COLO829 (cell line): ENCODE measurements around the gene C3orf18.

Experiments
- DNase-seq: peaks from one replicate; pipeline ENCODE4 v3.0.0; 2012; ENCODE audit warnings: low spot score

C3orf18 gene

DNA sequence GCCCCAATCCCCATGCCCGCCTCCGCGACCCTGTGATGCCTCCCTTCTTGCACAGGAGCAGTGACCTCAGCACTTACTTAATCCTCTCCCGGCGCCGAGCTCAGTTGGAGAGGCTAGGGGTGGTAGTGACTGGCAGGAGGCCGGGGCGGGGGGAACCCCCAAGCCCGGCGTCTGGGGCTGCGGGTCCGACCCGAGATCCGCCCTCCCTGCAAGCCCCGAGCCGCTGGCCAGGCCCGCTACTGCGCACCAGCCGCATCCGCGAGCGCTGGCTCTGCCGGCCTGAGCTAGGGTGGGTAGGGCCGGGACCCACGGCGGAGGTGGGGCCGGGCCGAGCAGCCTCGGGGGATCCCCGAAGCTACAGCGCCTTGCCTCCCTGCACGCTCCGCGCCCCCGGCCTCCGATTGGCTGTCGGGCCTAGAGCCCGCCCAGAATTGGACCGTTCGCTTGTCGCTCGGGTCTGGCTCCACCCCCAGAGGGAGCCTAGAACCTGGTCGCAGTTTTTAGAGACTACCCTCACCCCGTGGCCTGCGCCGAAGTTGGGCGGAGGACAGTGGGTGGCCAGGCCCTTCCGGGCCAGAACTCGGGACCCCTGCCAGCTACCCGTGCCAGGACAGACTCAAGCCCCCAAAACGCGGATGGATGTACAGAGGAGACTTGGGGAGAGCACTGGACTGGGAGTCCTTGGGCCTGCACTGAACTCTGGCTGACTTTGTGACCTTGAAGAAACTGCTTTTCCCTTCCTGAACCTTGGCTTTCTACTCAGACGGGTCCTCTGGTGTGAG lies at the start of gene C3orf18:
TSS of gene C3orf18 (minus strand) at position 362 of the 782 bp plus-strand sequence. CDS start 2,048 bp downstream, outside the sequence.
- peak; percentile 69 for DNase-seq

DNA sequence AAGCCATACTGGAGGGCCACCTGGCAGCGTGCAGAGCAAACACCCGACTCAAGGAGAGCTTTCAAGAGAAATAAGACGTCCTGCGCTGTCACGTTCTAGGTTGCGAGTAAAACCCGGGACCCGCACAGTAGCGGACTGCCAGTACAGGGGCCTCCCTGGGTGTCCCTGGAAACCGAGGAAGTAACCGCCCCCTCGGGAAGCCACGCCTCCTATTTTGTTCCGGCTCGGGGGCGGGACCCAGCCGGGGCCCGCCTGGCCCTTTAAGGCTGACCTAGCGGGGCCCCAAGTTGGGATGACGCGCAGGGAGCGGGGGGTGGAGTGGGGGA lies 49.2 kb upstream of the C3orf18 start:
- peak; percentile 97 for DNase-seq

- peak; percentile 97 for DNase-seq
Measured at GRCh38 chr3:50616003-50616769, 48.6 kb upstream of the C3orf18 start.

GRCh38 chr3:50615190-50615589 lies 47.6 kb upstream of the C3orf18 start:
- DNase-seq = no peak

- DNase-seq = no peak
Measured at GRCh38 chr3:50612970-50613846, 45.7 kb upstream of the C3orf18 start.

DNA sequence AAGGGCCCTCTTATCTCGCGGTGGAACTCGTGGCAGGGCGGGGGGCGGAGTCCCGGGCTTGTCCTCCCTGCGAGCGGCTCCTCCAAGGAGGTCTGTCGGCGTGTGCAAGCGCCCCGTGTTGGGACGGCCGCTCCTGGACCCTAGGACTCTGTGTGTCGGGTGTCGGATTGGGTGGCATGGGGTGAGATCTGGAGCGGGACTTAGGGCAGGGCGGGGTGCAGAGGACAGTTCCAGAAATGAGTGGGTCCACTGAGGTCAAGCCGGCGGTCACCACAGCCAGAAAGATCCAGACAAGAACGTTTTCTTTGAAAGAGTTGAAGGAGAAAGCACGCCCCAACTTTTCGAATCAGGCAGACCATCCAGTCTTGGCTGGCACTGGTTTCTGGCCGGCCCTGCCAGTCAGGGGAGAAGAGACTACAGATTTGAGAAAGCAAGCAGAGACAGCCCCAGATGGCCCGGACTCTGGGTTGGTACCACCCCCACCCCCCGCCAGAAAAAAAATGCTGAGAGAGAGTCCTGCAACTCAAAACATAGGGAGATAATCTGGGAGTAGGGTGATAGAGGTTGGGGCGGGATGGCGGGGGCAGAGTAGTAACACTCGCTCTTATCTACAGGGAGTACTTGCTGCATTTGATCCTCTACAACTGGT lies 44.8 kb upstream of the C3orf18 start:
- DNase-seq = no peak

DNA sequence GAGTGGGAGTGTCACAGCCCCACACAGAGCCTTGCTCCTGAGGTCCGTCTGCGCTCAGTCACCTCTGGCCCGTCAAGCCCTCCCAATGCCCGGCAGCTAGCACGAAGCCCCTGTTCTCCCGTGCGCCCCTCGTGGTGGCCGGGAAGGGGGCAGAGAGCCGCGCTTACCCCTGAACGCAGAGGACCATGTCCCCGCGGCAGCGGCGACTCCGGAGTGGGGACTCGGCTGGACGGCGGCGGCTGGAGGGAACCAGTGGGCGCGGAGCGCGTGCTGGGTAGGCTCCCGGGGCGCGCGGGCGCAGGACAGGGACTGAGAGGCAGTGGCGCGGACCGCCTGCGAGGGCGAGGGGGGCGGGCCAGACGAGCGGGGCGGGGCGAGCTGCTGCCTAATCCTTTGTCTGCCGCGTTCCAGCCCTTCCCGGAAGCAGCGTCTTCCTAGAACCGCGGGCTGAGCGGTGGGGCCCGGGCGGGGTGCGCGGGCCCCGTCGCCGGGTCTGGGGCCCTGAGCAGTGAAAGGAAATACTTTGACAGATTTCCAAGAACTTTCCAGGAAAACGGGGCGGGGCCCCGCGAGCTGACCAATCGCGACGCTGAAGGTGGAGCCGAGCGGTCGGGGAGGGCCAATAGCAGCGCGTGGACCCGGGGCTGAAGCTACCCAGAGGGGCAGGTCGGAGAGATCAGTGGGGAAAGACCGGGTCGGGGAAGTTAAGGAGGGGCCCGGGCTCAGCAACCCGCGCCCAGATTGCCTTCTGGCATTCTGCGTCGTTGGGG lies 44.1 kb upstream of the C3orf18 start, which contains the start of gene CISH:
TSS of gene CISH (minus strand) at position 311 of the 770 bp plus-strand sequence. CDS start at position 187, 124 bp downstream.
- DNase-seq = peak; percentile 90

DNA sequence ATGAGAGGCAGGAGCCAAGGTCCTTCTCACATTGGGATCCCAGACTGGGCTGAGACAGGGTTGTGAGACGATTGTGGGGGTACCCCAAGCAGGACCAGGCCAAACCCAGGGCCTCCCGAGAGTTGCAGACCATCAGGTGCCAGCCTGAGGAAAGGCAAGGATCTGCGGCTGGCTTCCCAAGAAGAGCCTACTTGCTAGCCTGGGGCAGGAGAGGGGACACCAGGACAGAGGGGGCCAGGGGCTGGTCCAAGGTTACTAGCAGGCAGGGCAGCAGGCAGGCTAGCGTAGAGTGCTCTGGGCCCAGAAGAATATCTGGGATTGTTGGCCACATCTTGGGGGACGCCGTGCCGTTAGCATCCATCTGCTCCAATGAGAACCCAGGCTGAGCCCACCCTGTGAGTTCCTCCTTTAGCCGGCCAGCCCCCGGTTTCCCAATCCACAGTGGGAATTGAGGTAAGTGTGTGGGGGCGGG lies 43.5 kb upstream of the C3orf18 start:
- no peak for DNase-seq

DNA sequence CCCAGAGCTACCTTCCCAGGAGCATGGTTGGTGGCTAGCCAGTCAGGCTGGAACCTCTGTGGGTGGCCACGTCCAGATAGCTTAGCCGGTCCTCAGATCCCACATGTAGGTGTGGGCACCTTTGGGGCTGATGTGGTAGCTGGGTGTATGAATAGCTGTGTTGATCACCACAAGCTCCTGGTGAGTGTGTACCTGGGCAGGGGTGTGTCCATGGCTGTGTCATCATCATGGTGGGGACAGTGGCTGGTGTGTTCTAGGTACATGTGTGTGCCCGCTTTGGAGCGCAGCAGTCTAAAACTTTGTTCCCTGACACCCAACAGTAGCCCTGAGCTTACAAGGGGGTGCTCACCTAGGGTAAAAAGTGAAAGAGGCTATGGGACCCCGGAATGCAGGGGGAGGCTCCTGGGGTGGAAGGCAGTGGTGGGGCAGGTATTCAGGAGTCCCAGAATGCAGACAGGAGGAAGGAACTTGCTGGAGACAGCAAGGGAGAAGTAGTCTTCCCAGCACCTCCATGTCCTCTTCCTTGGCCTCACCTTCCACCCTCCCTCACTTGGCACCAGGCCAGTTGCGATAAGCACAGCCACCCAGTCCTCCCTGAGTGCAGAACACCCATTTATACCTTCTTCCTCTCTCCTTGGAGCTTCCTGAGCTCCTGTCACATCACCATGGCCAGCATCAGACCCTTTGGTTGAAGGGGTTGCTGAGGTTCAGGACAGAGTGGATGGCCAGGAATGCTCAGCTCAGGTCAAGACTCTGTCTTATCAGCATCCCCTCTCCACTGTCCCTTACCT lies 42.8 kb upstream of the C3orf18 start:
- no peak for DNase-seq

DNA sequence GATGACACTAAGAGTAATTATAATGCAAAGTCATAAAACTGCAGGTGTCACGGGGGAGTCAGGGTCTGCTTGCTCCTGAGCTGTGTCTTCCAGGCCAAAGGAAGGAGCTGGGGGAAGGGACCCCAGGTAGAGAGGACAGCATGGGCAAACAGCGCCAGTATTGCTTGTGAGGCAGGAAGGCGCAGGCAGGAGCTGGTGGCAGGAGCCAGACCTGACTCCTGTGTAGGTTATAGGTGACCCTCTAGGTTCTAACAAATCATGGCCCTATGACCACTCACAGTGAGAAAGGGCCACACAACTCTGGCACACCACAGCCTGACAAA lies 42.2 kb upstream of the C3orf18 start:
- DNase-seq = no peak

DNA sequence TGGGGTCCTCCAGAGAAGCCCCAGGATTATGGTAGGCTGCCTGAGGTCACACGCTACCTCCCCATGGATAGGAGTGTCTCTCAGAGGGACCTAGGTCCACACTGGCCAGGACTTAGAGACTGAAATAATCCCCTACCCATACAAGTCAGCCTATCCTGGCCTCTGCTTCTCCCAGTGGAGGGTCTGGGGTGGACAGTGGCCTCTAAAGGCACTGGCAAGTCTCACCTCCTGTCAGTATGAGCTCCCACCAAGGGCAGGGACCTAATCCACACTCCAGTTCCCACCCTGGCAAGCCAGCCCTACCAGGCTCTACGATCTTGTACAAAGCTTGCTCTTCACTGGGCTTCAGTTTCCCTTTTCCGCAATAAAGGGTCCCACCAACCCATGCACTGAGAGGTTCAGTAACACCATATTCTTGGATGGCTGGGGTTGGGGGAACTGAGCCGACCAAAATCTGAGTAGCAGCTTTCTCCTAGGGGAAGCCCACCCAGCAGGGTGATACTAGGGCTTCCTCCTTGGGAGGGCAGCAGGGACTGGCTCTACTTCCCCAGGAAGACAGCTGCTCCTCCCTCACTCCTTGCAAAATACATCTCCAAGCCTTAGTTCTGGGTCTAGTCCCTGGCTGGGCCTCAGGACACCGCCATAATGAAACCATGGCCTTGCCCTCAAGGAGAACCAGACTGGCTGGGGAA lies 41.7 kb upstream of the C3orf18 start:
- DNase-seq = no peak

DNA sequence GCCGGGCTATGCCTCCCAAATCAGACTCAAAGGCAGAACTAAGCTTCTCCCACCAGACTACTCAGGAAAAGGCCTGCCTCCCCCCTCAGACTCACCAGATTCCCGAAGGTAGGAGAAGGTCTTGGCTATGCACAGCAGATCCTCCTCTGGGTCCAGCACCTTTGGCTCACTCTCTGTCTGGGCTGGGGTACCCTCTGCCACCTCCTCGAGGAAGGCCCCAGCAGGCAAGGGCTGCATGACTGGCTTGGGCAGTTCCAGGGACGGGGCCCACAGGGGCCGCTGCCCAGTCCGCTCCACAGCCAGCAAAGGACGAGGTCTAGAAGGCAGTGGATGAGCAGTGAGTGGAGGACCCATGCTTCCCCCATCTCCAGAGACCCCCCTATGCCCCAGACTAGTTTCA lies 40.7 kb upstream of the C3orf18 start:
- no peak for DNase-seq

DNA sequence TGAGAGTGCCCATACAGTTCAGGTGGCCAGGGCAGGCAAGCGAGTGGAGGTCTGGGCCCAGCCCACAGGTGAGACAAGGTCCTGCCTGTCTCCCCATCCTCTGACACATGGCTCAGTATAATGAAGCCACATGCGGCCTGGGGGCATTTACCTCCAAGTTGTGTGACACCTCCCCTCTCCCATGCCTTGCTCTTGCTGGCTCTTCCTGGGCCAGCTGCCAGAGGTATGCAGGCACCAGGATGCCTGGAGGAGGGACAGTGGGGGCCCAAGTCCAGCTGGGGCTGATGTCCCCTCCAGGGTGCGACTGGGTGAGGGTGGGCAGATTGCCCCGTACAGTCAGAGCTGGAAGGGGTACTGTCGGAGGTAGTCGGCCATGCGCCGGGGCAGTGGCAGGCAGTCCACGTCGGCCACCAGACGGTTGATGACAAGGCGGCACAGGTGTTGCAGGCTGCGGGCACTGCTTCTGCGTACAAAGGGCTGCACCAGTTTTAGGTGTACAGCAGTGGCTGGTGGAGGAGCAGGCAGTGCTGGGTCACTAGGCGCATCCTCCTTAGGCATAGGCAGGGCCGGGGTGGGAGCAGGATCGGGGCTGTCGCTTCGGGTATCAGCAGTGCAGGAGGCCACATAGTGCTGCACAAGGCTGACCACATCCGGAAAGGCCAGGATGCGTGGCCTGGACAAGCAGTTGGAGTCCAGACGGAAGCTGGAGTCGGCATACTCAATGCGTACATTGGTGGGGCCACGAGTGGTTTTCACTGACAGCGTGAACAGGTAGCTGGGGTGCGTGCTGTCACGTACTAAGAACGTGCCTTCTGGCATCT lies 39.9 kb upstream of the C3orf18 start:
- no peak for DNase-seq

GRCh38 chr3:50606596-50606995 lies 39.0 kb upstream of the C3orf18 start:
- no peak for DNase-seq

- no peak for DNase-seq
Measured at GRCh38 chr3:50605901-50606326, 38.4 kb upstream of the C3orf18 start.

DNA sequence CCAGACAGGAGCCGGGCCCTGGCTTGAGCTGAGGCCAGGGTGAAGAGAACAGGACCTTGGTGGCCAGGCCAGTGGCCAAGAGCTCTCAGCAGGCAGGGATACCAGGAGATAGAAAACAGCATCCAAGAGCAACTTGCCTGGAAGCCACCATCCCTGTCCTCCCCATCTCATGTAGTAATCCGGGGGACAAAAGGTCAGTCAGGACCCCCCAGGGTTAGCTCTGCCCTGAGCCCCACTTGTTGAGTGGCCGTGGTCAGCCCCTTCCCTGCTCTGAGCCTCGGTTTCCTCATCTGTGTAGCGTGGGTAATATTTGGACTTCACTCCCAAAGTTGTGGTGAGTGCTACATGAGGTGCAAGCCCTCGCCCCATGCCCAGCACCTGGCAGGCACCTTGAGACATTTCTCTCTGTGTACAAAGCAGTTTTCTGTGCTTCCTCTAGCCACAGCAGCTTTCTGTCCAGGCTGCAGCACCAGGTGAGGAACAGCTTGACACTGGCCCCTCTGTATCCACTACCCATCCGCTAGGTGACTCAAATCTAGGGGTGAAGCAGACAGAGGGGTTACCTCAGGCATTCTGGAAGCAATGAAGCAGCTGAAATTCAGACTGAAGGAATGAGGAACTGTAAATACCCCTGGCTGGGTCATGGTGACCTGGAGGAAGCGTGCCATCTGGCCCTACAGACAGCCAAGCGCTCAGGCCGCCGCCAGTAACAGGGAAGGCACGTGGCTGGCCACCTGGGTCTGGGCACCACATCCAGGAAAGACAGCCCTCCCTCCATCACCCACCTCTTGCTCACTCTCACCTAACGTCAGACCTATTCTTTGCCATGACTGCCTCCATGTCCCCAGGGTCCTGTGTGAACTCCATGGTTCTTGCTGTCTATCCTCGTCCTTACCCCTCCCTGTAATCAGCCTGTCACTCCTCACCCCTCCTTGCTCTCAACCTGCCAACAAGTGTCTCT lies 37.4 kb upstream of the C3orf18 start:
- DNase-seq = no peak

GRCh38 chr3:50604110-50604621 lies 36.6 kb upstream of the C3orf18 start:
- no peak for DNase-seq
